Left renal cortex interstitium (tissue), 4 donors: ENCODE measurements around the gene FRMD8. TPM values are rescaled to one million over a fixed set of nuclear protein-coding genes. Genes with fewer than 3 reads are reported as not detected.

Experiments
- DNase-seq, 4 donors: peaks; one replicate each; pipeline ENCODE4 v3.0.0-alpha.2; 2013; ENCODE audit warnings: low read depth in 4 of 4, low spot score in 2 of 4, missing footprints in 1 of 4
- polyA plus RNA-seq, 4 donors: library from polyadenylated mRNA; unstranded; fragments of 120-200 nt; gene quantifications; one replicate each; pipeline ENCODE4 v1.2.1, GENCODE V29; 2013; ENCODE audit not compliant: insufficient read length in 4 of 4

Gene FRMD8
- polyA plus RNA-seq, 4 donors: 14.5 to 24.4 (median 22.2) TPM

GRCh38 chr11:65434057-65434666, 47.7 kb downstream of the FRMD8 start:
- DNase-seq: no peak

- DNase-seq: no peak
Measured at GRCh38 chr11:65434667-65435410, 48.4 kb downstream of the FRMD8 start.

GRCh38 chr11:65435411-65435931, 49.0 kb downstream of the FRMD8 start:
- no peak for DNase-seq

DNA sequence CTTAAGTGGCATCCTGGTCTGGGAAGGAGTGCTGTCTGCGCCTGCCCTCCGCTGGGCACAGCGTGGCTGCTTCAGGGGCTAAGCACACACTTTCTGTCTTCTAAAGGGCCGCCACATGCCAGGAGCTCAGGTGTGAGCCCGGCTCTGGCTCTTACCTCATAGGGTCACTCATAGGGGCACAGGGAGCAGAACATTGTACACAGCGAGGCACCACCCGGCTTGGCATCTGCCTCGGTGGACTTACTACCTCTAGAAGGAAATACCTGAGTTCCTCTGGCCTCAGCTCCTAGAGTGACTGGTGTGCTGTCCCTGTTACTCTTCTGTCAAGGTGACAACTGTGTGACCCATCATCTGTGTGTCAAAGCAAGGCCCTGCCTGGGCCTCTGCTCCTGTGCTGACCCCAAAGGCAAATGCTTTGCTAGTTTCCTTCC, 49.6 kb downstream of the FRMD8 start:
- no peak for DNase-seq

DNA sequence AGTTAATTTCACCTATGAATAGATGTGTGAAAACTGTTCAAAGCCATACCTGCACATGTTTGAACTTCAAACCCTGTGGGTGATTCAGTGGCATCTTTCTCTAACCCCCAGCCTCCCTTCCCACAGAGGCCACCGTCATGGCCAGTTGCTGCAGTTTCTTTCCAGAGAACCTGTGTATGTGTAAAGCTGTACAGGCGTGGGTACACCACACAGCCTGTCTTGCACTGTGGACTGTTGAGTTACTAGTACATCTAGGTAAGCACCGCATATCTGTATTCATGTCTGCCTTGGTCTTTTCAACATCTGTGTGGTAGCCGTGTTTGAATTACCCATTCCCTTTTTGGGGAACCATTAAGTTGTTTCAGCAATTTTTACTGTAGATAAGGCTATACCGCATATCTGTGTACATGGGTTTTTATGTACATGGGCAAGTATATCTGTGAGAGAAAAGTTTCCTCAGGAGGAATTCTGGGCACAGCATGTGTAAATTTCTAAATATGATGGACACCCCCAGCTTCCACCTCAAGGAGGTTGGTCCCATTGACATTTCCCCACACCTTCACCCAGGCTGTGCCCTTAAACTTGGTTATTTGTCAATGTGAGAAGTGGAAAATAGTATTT, 50.1 kb downstream of the FRMD8 start:
- no peak for DNase-seq

- no peak for DNase-seq
Measured at GRCh38 chr11:65437436-65438227, 51.2 kb downstream of the FRMD8 start.

- no peak for DNase-seq
Measured at GRCh38 chr11:65438257-65439151, 52.1 kb downstream of the FRMD8 start.

DNA sequence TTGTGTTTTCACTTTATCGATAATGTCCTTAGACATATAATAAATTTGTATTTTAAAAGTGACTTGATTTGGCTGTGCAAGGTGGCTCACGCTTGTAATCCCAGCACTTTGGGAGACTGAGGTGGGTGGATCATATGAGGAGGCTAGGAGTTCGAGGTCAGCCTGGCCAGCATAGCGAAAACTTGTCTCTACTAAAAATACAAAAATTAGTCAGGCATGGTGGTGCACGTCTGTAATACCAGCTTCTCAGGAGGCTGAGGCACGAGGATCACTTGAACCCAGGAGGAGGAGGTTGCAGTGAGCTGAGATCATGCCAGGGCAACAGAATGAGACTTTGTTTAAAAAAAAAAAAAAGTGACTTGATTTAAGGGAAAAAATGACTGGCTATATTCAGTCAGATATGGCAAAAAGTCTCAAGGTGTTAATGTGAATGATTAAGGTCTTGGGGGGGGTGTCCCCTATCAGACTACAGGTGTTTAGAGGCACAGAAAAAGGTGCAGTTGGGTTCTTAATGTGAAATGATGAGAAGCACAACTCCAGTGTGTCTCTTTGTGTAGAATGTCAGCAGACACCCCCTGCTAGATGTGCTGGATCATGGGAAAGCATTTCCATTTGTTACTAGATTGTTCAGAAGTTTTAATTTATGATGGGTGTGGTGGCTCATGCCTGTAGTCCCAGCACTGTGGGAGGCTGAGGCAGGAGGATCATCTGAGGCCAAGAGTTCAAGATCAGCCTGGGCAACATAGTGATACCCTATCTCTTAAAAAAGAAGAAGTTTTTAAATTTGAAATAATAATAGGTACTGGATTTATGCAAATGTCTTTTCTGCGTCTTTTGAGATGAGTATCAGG, 53.1 kb downstream of the FRMD8 start:
- DNase-seq: no peak

- no peak for DNase-seq
Measured at GRCh38 chr11:65440831-65441499, 54.5 kb downstream of the FRMD8 start.

DNA sequence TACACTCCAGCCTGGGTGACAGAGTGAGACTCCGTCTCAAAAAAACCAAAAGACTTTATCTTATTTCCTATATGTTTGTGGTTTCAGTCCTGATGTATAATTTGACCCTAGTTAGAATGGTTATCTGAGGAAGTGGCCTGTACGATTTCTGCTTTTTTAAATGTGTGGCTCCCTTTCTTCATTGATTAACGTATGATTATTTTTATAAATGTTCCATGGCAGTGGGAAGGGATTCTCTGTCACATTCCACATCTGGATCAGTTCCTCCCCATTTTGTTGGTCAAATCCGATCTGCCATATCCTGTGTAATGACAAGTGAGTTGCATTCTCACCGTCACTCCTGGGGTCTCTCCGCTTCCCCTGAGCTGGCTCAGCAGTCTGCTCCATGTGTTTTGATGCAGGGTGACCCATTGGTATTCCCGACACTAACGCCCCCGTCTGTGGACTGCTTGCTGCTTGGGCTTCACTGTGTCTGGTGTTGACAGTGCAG, 56.5 kb downstream of the FRMD8 start:
- no peak for DNase-seq

DNA sequence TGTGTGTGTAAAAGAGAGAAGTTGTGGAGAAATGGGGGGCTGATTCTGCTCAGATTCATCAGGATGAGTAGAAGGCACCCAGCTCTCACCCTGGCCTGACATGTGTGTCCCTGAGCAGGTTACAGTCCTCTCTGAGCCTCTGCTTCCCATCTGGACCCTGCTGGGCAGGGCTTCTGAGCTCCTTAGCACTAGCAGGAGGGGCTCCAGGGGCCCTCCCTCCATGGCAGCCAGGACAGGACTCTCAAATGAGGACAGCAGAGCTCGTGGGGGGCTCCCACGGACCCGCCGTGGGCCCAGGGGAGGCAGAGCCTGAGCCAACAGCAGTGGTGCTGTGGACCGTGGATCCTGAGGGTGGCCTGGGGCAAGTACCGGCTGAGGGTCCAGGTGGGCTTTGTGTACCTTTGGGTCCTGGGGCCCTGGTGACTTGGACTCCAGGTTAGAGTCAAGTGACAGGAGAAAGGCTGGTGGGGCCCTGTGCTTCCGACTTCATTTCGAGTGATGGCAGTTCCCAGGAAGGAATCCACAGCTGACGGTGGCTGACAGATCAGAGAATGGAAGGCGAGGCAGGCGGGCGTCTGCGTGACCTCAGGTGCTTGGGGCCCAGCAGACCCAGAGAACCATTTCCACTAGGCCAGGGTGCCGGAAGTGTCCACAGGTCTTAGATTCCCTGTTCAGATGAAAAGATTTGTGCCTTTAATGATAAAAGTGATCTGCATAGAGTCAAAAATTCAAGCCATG, 58.0 kb downstream of the FRMD8 start:
- no peak for DNase-seq

- no peak for DNase-seq
Measured at GRCh38 chr11:65445101-65445603, 58.7 kb downstream of the FRMD8 start.

DNA sequence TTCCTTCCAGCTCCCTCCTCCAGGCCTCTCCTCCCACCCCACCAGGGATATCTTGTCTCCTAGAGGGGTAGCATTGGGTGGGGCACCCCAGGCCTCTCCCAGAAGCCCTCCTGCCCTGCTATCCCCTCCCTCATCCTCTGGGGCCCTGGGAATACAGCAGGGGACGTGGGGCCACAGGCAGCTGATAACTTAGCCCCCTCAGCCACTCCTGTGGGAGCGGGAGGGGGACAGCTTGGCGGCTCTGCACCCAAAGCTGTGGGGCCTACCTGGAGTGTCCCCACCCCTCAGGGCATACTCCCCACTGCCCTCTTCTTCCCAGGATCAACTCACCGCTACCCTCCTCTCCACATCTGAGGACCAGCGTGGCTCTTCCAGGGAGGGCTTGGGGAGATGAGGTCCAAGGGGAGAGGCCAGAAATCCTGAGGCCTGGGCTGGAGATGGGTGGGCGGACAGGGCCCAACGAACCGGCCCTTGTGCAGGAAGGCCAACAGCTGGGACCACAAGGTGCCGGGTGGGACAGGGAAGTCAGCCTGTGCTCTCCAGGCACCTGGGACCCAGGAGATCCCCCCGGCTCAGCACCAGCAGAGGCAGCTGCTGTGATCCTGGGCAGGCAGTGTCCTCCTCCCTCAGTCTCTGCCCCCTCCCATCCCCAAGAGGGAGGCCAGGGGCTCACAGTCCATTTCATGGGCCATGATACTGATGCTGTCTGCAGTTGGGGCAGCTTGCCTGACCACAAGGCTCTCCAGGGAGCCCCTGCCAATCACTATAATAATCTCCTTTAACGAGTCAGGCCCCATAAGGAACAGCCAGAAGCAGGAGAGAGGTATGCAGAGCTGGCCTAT, 59.4 kb downstream of the FRMD8 start:
- no peak for DNase-seq

- DNase-seq: no peak
Measured at GRCh38 chr11:65446446-65447277, 60.2 kb downstream of the FRMD8 start.

DNA sequence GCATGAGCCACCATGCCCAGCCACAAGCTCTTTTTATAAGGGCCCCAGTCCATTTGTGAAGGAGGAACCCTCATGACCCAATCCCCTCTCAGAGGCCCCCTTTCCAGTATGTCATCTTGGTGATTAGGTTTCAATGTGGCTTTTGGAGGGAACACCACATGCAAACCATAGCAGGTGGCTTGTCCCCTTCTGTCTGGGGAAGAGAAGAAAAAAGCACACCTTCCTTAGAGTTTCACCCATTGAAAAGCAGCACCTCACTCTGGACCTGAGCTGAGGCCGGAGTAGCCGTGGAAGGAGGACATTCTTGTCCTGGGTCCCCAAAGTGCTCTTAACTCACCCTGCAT, 61.6 kb downstream of the FRMD8 start:
- no peak for DNase-seq
